Heart left ventricle (tissue), 16 donors: ENCODE measurements around the gene OPRL1. TPM values are rescaled to one million over a fixed set of nuclear protein-coding genes. Genes with fewer than 3 reads are reported as not detected.
A peak's percentile ranks its signal among the peaks of the same experiment; 100 is the strongest.
"Not testable (repeated sequence)": the region's sequence is repeated elsewhere in the genome, so short reads cannot be mapped to it uniquely, and the experiment has no call there.

Source experiments
- ATAC-seq, 4 donors: fragments of 200-7000 bp; cut with Tn5 transposase; one replicate each; pipeline ENCODE4 v1.9.1; 2020 to 2022; ENCODE audit warnings: moderate library complexity in 4 of 4, mild to moderate bottlenecking in 3 of 4, moderate number of reproducible peaks in 1 of 4
- DNase-seq, 5 donors: peaks; one replicate each; pipeline ENCODE4 v3.0.0-alpha.2; 2020
- H3K27ac ChIP-seq, 12 donors: fragments of 200-600 bp; sonication (generic) in 4 of 12; one replicate each; pipeline versions ENCODE4 v1.5.0 to v1.8.0; 2016 to 2022; ENCODE audit warnings: mild to moderate bottlenecking in 2 of 12
- H3K27me3 ChIP-seq, 9 donors: fragments of 200-600 bp; sonication (generic) in 2 of 9; one replicate each; pipeline versions ENCODE4 v1.5.1 to v1.8.0; 2016 to 2022; ENCODE audit warnings: mild to moderate bottlenecking in 3 of 9
- H3K36me3 ChIP-seq, 9 donors: fragments of 200-600 bp; sonication (generic) in 2 of 9; one replicate each; pipeline versions ENCODE4 v1.5.0 to v1.8.0; 2018 to 2022; ENCODE audit warnings: mild to moderate bottlenecking in 2 of 9
- H3K4me1 ChIP-seq, 12 donors: fragments of 200-600 bp; sonication (generic) in 4 of 12; one replicate each; pipeline versions ENCODE4 v1.5.0 to v1.8.0; 2016 to 2022; ENCODE audit warnings: mild to moderate bottlenecking in 3 of 12
- H3K4me3 ChIP-seq, 12 donors: fragments of 200-600 bp; sonication (generic) in 4 of 12; one replicate each; pipeline versions ENCODE4 v1.5.0 to v1.8.0; 2017 to 2022; ENCODE audit warnings: mild to moderate bottlenecking in 9 of 12, moderate library complexity in 4 of 12
- H3K9me3 ChIP-seq, 12 donors: fragments of 200-600 bp; sonication (generic) in 4 of 12; one replicate each; pipeline versions ENCODE4 v1.5.0 to v1.8.0; 2016 to 2022; ENCODE audit warnings: mild to moderate bottlenecking in 1 of 12
- CTCF ChIP-seq, 12 donors: fragments of 200-600 bp; sonication (generic) in 4 of 12; IDR thresholded peaks; one replicate each; pipeline versions ENCODE4 v1.5.0 to v1.8.0; 2018 to 2022; ENCODE audit warnings: antibody characterized with exemption in 12 of 12, mild to moderate bottlenecking in 5 of 12
- POLR2A ChIP-seq, 2 donors: fragments of 450-650 bp; IDR thresholded peaks; one replicate each; pipeline ENCODE4 v1.6.1; 2017; ENCODE audit warnings: antibody characterized with exemption in 2 of 2, mild to moderate bottlenecking in 2 of 2, moderate library complexity in 2 of 2
- WGBS, 4 donors: extraction: QIAGEN DNeasy Blood & Tissue Kit in 2 of 4; methylation state at CpG; one replicate each; pipeline versions ENCODE4 v1.1.5 to v1.1.7; 2013 to 2018; 5-methylcytosine and 5-hydroxymethylcytosine counted together
- intact Hi-C, 10 donors: fragments of 100-400 bp; cut with DNase I; formaldehyde crosslinking; loops; one replicate each; pipeline versions ENCODE4 v1.11.1 to v1.14.2; 2022
- polyA plus RNA-seq, 2 donors: library from polyadenylated mRNA; stranded (reverse); fragments of 200-250 nt; gene quantifications; one replicate each; pipeline ENCODE4 v1.2.3, GENCODE V29; 2013
- total RNA-seq, 9 donors: library from RNA; depleted of rRNA in 2 of 9; stranded (reverse); fragments of >200 nt in 2 of 9; fragmentation: NEBNext Ultra II Directional in 3 of 9; extraction: Animal tissue kit (Norgen Biotek cat#: 25700) in 3 of 9; gene quantifications; one replicate each; pipeline versions ENCODE4 v1.1.0 to v1.2.4, GENCODE V29; 2016 to 2023
- donor health status: ischemic (EF 13 %, LVEDD 7.1; RV severe dilation, severe dysfunction).
- donor health status: healthy with polysubstance abuse.
- donor health status: DM: no; HTN: yes; CAD: no.
- donor health status: DM: no; HTN: no; CAD: no.
- donor health status: ischemic (EF 25% LVEDD 6.9; RV normal size, moderate dysfunction).
- donor health status: ischemic (EF 25% LVEDD 5.7; RV mildly dilated, moderate dysfunction).
- donor health status: healthy.
- donor health status: DM: yes; HTN: yes; CAD: no.
- donor health status: ischemic (EF 35%, LVEDD 5.7; RV mildly dilated, moderate dysfunction).
- donor health status: nonischemic (EF 11% LVEDD 7.7; RV severe dilation, severe dysfunction).
- donor health status: DM: yes; HTN: yes; CAD: no.
- donor health status: PGD.
- donor health status: ischemic (EF 29% LVEDD 5.4; RV normal size, mild dysfunction).
- donor health status: nonischemic (EF 23%, LVEDD 6.1; RV moderate dilation, normal function).

The OPRL1 gene
- total and polyA plus RNA-seq, 11 donors, result 0.18 to 1.9 (median 0.54) TPM

GRCh38 chr20:64116016-64116415, 36.1 kb downstream of the OPRL1 start:
- Histone ChIP-seq H3K27ac (no peak overlapping the region), H3K27me3 (peaks cover 0 to 5% (median 3%) of the 10 kb centered on the region in 9 donors), H3K9me3 (no peaks in the 10 kb centered on the region), H3K4me1 (peaks cover 0 to 9% (median 0%) of the 10 kb centered on the region in 12 donors), H3K36me3 (no peaks in the 10 kb centered on the region), H3K4me3 (no peak overlapping the region)
- intact Hi-C loops, result loop anchor here in 3 of 10 donors (10.0 kb wide), 1 partner anchor 81 kb away; the partner anchor contains the start of gene C20orf204 (in 3 of the 3)
- 82 to 88% (median 88%) methylated on average over 21 of the region's 21 CpGs for WGBS, 4 donors
- TF ChIP-seq POLR2A (IDR thresholded peaks at IDR 0.05) (no peak), CTCF (IDR thresholded peaks at IDR 0.05) (no peak)
- DNase-seq, result peak in 2 of 5 donors; percentile 12 to 13
- ATAC-seq, result no peak

- peaks cover 0 to 13% (median 9%) of the 10 kb centered on the region in 9 donors for H3K27me3 ChIP-seq
- peak in 2 of 5 donors; percentile 11 to 15 for DNase-seq
- WGBS, 4 donors, result 79 to 87% (median 82%) methylated on average over 13 to 17 of the region's 17 CpGs
Measured at GRCh38 chr20:64116541-64117431, 36.9 kb downstream of the OPRL1 start.

GRCh38 chr20:64117432-64117777, 37.5 kb downstream of the OPRL1 start:
- not testable (repeated sequence) for H3K4me3 ChIP-seq, H3K9me3 ChIP-seq, DNase-seq, H3K36me3 ChIP-seq, H3K4me1 ChIP-seq, ATAC-seq, H3K27ac ChIP-seq
- peaks cover 0 to 19% (median 14%) of the 10 kb centered on the region in 9 donors for H3K27me3 ChIP-seq
- 70 to 78% (median 72%) methylated on average over 3 to 6 of the region's 6 CpGs; no CpG with 5 or more reads in 1 of the 4 donors for whole genome bisulfite sequencing, 4 donors
- intact Hi-C loops, result loop anchor here in 3 of 10 donors (10.0 kb wide), 1 partner anchor 83 kb away; the partner anchor contains the start of gene C20orf204 (in 3 of the 3)

More at GRCh38 chr20:64116541-64117431, 36.9 kb downstream of the OPRL1 start:
- no peak for ATAC-seq
- Histone ChIP-seq H3K27ac (no peak overlapping the region), H3K9me3 (no peaks in the 10 kb centered on the region), H3K4me3 (no peak overlapping the region), H3K4me1 (peaks cover 0 to 9% (median 0%) of the 10 kb centered on the region in 12 donors), H3K36me3 (no peaks in the 10 kb centered on the region)
- intact Hi-C loops, result loop anchor here in 3 of 10 donors (10.0 kb wide), 1 partner anchor 82 kb away; the partner anchor contains the start of gene C20orf204 (in 3 of the 3)
- no peak for TF ChIP-seq POLR2A (IDR thresholded peaks at IDR 0.05)
- no peak for TF ChIP-seq CTCF (IDR thresholded peaks at IDR 0.05)

- TF ChIP-seq POLR2A (IDR thresholded peaks at IDR 0.05), result no peak
- no peak for TF ChIP-seq CTCF (IDR thresholded peaks at IDR 0.05)
- 57 to 83% (median 67%) methylated on average over 7 to 8 of the region's 8 CpGs for WGBS, 4 donors
Measured at GRCh38 chr20:64119301-64119680, 39.4 kb downstream of the OPRL1 start.

More at GRCh38 chr20:64119301-64119680, 39.4 kb downstream of the OPRL1 start:
- no peak overlapping the region for H3K4me3 ChIP-seq
- intact Hi-C loops, result loop anchor here in 3 of 10 donors (10.0 kb wide), 1 partner anchor 84 kb away; the partner anchor contains the start of gene C20orf204 (in 3 of the 3)
- peaks cover 0 to 25% (median 14%) of the 10 kb centered on the region in 9 donors for H3K27me3 ChIP-seq
- H3K9me3 ChIP-seq, result no peaks in the 10 kb centered on the region
- ATAC-seq (no peak), DNase-seq (peak in 1 of 5 donors; percentile 7)
- H3K4me1 ChIP-seq, result peaks cover 0 to 9% (median 0%) of the 10 kb centered on the region in 12 donors
- no peak overlapping the region for H3K27ac ChIP-seq
- no peaks in the 10 kb centered on the region for H3K36me3 ChIP-seq
